Mesendoderm (in vitro differentiated cells): Measurements from ENCODE around the gene BTD.

ENCODE experiments used
- DNase-seq: peaks from one replicate; pipeline ENCODE4 v3.0.0; 2013
- H2AK5ac ChIP-seq: 2 replicates; pipeline ENCODE4 v1.6.1; 2013; ENCODE audit warnings: low read length, inconsistent platforms
- H2BK120ac ChIP-seq: 2 replicates; pipeline ENCODE4 v1.6.1; 2013; ENCODE audit warnings: low read depth, mild to moderate bottlenecking, low read length, moderate library complexity, mixed read lengths
- H2BK15ac ChIP-seq: replicated peaks from 2 replicates; pipeline ENCODE4 v1.6.1; 2013; ENCODE audit warnings: low read depth, mild to moderate bottlenecking, moderate library complexity
- H2BK5ac ChIP-seq: 2 replicates; pipeline ENCODE4 v1.6.1; 2013; ENCODE audit warnings: low read length, inconsistent platforms
- H3K18ac ChIP-seq: 2 replicates; pipeline ENCODE4 v1.6.1; 2013; ENCODE audit warnings: mild to moderate bottlenecking, low read length, mixed read lengths
- H3K23ac ChIP-seq: one replicate; pipeline ENCODE4 v1.6.1; 2013; ENCODE audit warnings: low read length
- H3K27ac ChIP-seq: 2 replicates; pipeline ENCODE4 v1.5.1; 2013; ENCODE audit warnings: low read depth, mild to moderate bottlenecking, inconsistent platforms, low read length, moderate library complexity
- H3K27me3 ChIP-seq: 2 replicates; pipeline ENCODE4 v1.6.1; 2013; ENCODE audit warnings: low read length, control low read depth, mild to moderate bottlenecking, inconsistent platforms; ENCODE audit not compliant: insufficient read depth, poor library complexity
- H3K36me3 ChIP-seq: 2 replicates; pipeline ENCODE4 v1.6.1; 2013; ENCODE audit warnings: low read length, inconsistent platforms; ENCODE audit not compliant: control insufficient read depth, insufficient read depth
- H3K4ac ChIP-seq: one replicate; pipeline ENCODE4 v1.6.1; 2013; ENCODE audit warnings: low read depth, mild to moderate bottlenecking, low read length, moderate library complexity
- H3K4me1 ChIP-seq: 2 replicates; pipeline ENCODE4 v1.6.1; 2013; ENCODE audit warnings: low read depth, low read length, inconsistent platforms; ENCODE audit not compliant: control insufficient read depth
- H3K4me2 ChIP-seq: 2 replicates; pipeline ENCODE4 v1.6.1; 2013; ENCODE audit warnings: low read length
- H3K4me3 ChIP-seq: 2 replicates; pipeline ENCODE4 v1.5.1; 2013; ENCODE audit warnings: mild to moderate bottlenecking, low read length
- H3K56ac ChIP-seq: one replicate; pipeline ENCODE4 v1.6.1; 2013; ENCODE audit warnings: low read length
- H3K79me1 ChIP-seq: 2 replicates; pipeline ENCODE4 v1.6.1; 2013; ENCODE audit warnings: low read length, inconsistent platforms
- H3K79me2 ChIP-seq: 2 replicates; pipeline ENCODE4 v1.6.1; 2013; ENCODE audit warnings: mild to moderate bottlenecking, low read length; ENCODE audit not compliant: control insufficient read depth, insufficient read depth
- H3K9ac ChIP-seq: 2 replicates; pipeline ENCODE4 v1.6.1; 2013; ENCODE audit warnings: low read length, inconsistent platforms
- H4K5ac ChIP-seq: one replicate; pipeline ENCODE4 v1.6.1; 2013; ENCODE audit warnings: low read length
- H4K8ac ChIP-seq: one replicate; pipeline ENCODE4 v1.6.1; 2013; ENCODE audit warnings: low read depth, mild to moderate bottlenecking, control low read depth, low read length, moderate library complexity
- WGBS: extraction: QIAGEN DNeasy Blood & Tissue Kit; methylation state at CpG from one replicate; pipeline ENCODE4 v1.1.7; 2013; ENCODE audit warnings: low lambda C conversion rate, missing lambda C conversion rate; ENCODE audit not compliant: insufficient coverage; ENCODE audit errors: extremely low coverage; 5-methylcytosine and 5-hydroxymethylcytosine counted together

Gene BTD

DNA sequence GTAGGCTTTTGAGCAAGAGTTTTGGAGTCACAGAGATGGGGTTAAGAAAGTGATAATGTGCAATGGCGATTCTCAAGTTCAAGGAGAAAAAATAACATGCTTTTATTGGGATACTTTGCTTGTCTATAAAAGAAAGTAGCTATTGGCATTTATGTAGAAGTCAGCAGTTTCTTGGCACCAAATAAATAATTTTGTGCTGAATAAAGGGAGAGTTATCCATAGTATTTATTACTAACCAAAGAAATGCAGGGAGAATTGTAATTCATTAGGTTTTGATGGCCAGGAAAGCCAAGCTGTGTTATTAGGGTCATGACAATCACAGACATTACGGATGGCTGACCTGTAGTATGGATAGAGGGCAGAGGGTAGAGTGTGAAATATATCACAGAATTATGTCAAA is 33.1 kb downstream of the BTD start:
- H3K27me3 ChIP-seq = no peaks in the 10 kb centered on the region
- no peak overlapping the region for H3K9ac ChIP-seq
- H3K4ac ChIP-seq = no peak overlapping the region
- H3K56ac ChIP-seq = no peak overlapping the region
- no peak for DNase-seq
- no peak overlapping the region for H3K18ac ChIP-seq
- H2BK120ac ChIP-seq = no peak overlapping the region
- no peak overlapping the region for H3K23ac ChIP-seq
- H3K79me1 ChIP-seq = no peaks in the 10 kb centered on the region
- no peak overlapping the region for H3K4me3 ChIP-seq
- H3K4me2 ChIP-seq = no peak overlapping the region
- H3K27ac ChIP-seq = no peak overlapping the region
- no peaks in the 10 kb centered on the region for H3K36me3 ChIP-seq
- no peaks in the 10 kb centered on the region for H3K79me2 ChIP-seq
- H4K8ac ChIP-seq = no peak overlapping the region
- H2AK5ac ChIP-seq = no peak overlapping the region
- WGBS = no CpG with 5 or more reads among the region's 2 CpGs
- no peak overlapping the region for H4K5ac ChIP-seq
- H3K4me1 ChIP-seq = no peaks in the 10 kb centered on the region
- no peak overlapping the region for H2BK5ac ChIP-seq
- H2BK15ac ChIP-seq = no peak overlapping the region

DNA sequence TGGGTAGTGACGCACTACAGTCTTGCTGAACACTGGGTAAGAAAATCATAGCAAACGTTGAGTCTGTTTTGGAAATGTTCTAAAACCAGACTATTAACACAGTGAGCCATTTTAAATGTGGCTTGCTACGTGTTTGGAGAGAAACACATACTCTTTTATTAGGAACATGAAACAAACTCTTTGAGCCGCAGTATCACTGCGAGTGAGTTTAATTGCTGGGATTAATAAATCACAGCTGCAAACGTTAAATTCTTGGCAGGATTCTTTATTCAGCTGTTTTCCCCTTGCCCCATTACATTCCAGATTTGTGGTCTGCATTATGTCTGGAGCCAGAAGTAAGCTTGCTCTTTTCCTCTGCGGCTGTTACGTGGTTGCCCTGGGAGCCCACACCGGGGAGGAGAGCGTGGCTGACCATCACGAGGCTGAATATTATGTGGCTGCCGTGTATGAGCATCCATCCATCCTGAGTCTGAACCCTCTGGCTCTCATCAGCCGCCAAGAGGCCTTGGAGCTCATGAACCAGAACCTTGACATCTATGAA is 33.6 kb downstream of the BTD start:
- Histone ChIP-seq H3K27ac (no peak overlapping the region), H3K4me1 (no peaks in the 10 kb centered on the region), H3K36me3 (no peaks in the 10 kb centered on the region), H3K79me1 (no peaks in the 10 kb centered on the region), H2BK120ac (no peak overlapping the region), H3K4ac (no peak overlapping the region), H3K79me2 (no peaks in the 10 kb centered on the region), H2BK15ac (no peak overlapping the region), H2BK5ac (no peak overlapping the region), H3K4me3 (no peak overlapping the region), H3K9ac (no peak overlapping the region), H2AK5ac (no peak overlapping the region), H3K4me2 (no peak overlapping the region), H3K23ac (no peak overlapping the region), H4K8ac (no peak overlapping the region), H3K56ac (no peak overlapping the region), H4K5ac (no peak overlapping the region), H3K27me3 (no peaks in the 10 kb centered on the region), H3K18ac (no peak overlapping the region)
- no CpG with 5 or more reads among the region's 13 CpGs for WGBS
- DNase-seq = no peak

DNA sequence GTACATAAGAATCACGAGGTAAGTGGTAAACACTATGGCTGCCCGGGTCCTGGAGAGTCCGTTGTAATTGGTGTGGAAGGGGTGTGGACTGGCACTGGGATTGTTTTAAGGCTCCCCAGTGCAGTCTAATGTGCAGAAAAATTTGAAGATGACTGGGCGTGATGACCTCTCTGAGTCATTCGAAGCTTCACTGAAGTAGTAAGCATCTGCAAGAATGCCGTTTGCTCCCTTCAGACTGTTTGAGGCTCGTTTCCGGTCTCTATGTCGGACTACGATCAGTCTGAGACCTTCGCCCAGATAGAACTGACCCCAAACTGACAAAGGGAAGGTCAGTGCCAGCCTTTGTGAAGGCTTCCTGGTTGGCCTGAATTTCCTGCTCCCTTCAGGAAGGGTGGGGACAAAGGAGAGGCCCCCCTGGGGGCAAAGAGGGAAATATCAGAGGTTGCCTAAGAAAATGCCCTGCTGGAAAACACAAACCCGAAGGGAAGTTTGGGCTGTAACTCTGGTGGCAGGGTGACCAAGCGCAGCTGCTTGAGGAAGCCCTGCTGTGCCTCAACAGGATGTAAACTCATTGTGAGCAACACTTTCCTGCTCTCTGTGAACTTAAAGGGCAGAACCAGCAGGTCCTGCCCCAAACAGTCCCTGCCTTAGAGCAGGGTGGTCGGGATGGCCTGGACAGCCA is 34.6 kb downstream of the BTD start:
- Histone ChIP-seq H2BK5ac (no peak overlapping the region), H2BK15ac (no peak overlapping the region), H2AK5ac (no peak overlapping the region), H3K79me1 (no peaks in the 10 kb centered on the region), H3K27me3 (no peaks in the 10 kb centered on the region), H3K23ac (no peak overlapping the region), H3K18ac (no peak overlapping the region), H3K4me3 (no peak overlapping the region), H3K56ac (no peak overlapping the region), H3K4me1 (no peaks in the 10 kb centered on the region), H3K36me3 (no peaks in the 10 kb centered on the region), H3K79me2 (no peaks in the 10 kb centered on the region), H3K27ac (no peak overlapping the region), H2BK120ac (no peak overlapping the region), H4K5ac (no peak overlapping the region), H4K8ac (no peak overlapping the region), H3K9ac (no peak overlapping the region), H3K4me2 (no peak overlapping the region), H3K4ac (no peak overlapping the region)
- no CpG with 5 or more reads among the region's 14 CpGs for WGBS
- DNase-seq = no peak

DNA sequence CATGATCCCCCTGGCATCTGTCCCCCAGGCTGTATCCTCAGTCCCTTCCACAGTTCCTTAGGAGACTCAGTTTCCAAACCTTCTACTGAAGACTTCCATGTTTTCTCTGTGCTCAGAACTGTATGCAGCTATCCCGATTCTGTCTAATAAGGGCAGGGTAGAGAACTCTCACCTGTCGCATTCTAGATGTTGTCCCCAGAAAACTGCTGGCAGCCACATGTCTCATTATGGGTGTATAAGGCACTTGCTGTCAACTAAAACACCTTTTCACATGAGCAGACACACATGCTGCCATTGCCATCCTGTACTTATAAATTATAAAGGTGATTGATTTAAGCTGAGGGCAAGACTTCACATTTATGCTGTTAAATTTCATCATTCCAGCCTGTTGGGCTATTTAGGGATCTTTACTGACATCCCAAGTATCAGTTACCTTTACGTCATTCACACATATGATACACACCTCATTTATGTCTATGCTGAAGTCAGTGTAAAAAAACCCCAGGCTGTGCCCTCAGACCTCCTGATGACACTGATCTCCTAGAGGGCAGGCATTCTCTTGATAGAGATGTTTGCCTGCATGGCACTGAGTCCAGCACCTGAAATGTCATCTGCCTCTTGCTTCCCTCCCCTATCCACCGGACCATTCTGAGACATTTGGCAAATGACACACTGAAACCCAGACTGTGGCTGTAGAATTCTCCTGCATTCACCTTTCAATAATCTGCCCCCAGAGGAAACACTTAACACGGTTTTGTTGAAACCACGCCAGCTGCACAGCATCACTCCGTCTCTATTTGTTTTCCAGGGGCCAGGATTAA is 35.8 kb downstream of the BTD start:
- Histone ChIP-seq H3K23ac (no peak overlapping the region), H3K36me3 (no peaks in the 10 kb centered on the region), H2AK5ac (no peak overlapping the region), H3K18ac (no peak overlapping the region), H4K8ac (no peak overlapping the region), H3K27ac (no peak overlapping the region), H3K4me2 (no peak overlapping the region), H3K9ac (no peak overlapping the region), H3K27me3 (no peaks in the 10 kb centered on the region), H2BK120ac (no peak overlapping the region), H3K79me2 (no peaks in the 10 kb centered on the region), H3K4me3 (no peak overlapping the region), H2BK15ac (no peak overlapping the region), H3K4me1 (no peaks in the 10 kb centered on the region), H3K79me1 (no peaks in the 10 kb centered on the region), H2BK5ac (no peak overlapping the region), H3K4ac (no peak overlapping the region), H4K5ac (no peak overlapping the region), H3K56ac (no peak overlapping the region)
- WGBS = no CpG with 5 or more reads among the region's 7 CpGs
- no peak for DNase-seq

DNA sequence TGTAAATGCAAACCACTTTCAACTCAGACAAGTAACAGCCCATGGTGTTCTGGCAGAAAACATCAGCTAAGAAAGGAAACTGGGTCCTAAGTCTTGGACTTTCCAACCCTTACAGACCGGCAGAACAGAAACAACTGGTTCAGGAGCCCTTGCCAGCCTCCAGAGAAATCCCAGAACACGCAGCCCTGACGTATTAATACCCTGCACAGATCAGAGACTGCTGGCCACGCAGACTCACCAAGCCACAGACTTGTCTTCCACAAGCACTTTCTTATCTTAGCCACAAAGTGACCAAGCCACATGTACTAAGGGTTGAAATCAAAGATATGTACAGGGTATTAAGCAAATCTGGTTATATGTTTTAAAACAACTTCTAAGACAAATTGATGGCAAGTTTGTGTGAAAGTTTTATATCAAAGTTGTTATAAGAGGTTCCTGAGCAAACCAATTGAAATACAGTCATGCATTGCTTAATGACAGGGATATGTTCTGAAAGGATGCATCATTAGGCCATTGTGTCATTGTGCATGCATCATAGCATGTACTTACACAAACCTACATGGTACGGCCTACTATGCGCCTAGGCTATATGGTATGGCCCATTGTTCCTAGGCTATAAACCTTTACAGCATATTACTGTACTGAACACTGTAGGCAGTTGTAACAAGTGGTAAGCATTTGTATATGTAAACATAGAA is 36.8 kb downstream of the BTD start:
- Histone ChIP-seq H3K4me3 (no peak overlapping the region), H4K5ac (no peak overlapping the region), H2BK15ac (no peak overlapping the region), H3K36me3 (no peaks in the 10 kb centered on the region), H3K27me3 (no peaks in the 10 kb centered on the region), H3K56ac (no peak overlapping the region), H3K9ac (no peak overlapping the region), H3K4me2 (no peak overlapping the region), H2BK5ac (no peak overlapping the region), H3K79me2 (no peaks in the 10 kb centered on the region), H3K4ac (no peak overlapping the region), H3K4me1 (no peaks in the 10 kb centered on the region), H3K79me1 (no peaks in the 10 kb centered on the region), H2AK5ac (no peak overlapping the region), H3K27ac (no peak overlapping the region), H4K8ac (no peak overlapping the region), H3K18ac (no peak overlapping the region), H3K23ac (no peak overlapping the region), H2BK120ac (no peak overlapping the region)
- no CpG with 5 or more reads among the region's 6 CpGs for WGBS
- DNase-seq = no peak
